Measurements from ENCODE around the gene NECTIN4. TPM values are rescaled to one million over a fixed set of nuclear protein-coding genes. Genes with fewer than 3 reads are reported as not detected.
A peak's percentile ranks its signal among the peaks of the same experiment; 100 is the strongest.

NECTIN4 gene
- total and polyA plus RNA-seq, 2 of the 13 experiments (the other 11 are each of a cell fraction or from before 2014, with no cell fraction given), result 5.9 to 12.4 TPM

DNA sequence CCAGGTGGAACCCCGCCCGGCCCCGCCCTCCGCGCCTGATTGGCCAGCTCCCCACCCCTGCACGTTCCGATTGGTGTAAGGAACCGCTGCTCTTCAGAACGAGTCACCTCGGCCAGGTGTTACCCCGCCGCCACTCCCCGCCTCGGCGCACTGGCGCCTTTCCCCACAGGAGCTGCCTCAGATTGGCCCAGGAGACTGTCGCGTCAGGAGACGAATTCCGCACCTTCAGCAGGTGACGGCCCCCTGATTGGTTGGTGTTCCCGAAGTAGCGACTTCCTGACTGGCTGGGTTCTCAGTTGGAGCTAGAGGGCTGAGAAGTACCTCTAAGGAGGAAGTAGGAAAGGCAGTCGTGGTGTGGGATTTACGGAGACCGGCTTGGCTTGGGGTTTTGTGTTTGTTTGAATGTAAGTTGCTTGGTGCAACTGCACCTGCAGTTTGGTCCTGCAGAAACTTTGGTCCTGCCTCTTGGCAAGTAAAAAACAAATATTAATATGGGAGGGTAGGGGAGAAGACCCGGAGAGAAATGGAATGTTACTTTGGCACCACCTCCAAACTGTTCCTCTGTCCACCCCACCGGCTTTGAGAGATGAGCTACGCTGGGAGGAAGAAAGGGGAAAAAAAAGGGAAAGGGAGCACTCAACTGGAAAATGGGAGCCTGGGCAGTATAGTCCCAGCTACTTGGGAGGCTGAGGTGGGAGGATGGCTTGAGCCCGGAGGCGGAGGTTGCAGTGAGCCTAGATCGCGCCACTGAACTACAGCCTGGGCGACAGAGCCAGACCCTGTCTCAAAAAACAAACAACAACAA lies 68.0 kb downstream of the NECTIN4 start (continued):
- TF ChIP-seq ZNF564 (CRISPR knock-in tag; IDR thresholded peaks at IDR 0.05), result peak; percentile 22; the same call in 1 of the 2 replicates
- TF ChIP-seq ZNF678 (CRISPR knock-in tag; IDR thresholded peaks at IDR 0.05), result no peak; the same call in 1 of the 2 replicates
- TF ChIP-seq SALL2 (CRISPR knock-in tag; IDR thresholded peaks at IDR 0.05), result 0 out of 2 replicates have a peak, but pooled peaks have one; percentile 41
- TF ChIP-seq ZIK1 (CRISPR knock-in tag; IDR thresholded peaks at IDR 0.05; ENCODE audit: borderline replicate concordance, low read depth), result no peak
- peak; percentile 45; the same call in 1 of the 2 replicates for TF ChIP-seq FOXJ3 (CRISPR knock-in tag; IDR thresholded peaks at IDR 0.05; ENCODE audit: borderline replicate concordance)
- TF ChIP-seq NFYC (CRISPR knock-in tag; IDR thresholded peaks at IDR 0.05), result peak; percentile 88
- peak; percentile 55 for TF ChIP-seq TEAD3 (CRISPR knock-in tag; optimal IDR thresholded peaks at IDR 0.05; ENCODE audit: borderline replicate concordance)
- 0 out of 2 replicates have a peak, but pooled peaks have one; percentile 26 for TF ChIP-seq ZNF878 (CRISPR knock-in tag; IDR thresholded peaks at IDR 0.05)
- TF ChIP-seq, protein P1, sequence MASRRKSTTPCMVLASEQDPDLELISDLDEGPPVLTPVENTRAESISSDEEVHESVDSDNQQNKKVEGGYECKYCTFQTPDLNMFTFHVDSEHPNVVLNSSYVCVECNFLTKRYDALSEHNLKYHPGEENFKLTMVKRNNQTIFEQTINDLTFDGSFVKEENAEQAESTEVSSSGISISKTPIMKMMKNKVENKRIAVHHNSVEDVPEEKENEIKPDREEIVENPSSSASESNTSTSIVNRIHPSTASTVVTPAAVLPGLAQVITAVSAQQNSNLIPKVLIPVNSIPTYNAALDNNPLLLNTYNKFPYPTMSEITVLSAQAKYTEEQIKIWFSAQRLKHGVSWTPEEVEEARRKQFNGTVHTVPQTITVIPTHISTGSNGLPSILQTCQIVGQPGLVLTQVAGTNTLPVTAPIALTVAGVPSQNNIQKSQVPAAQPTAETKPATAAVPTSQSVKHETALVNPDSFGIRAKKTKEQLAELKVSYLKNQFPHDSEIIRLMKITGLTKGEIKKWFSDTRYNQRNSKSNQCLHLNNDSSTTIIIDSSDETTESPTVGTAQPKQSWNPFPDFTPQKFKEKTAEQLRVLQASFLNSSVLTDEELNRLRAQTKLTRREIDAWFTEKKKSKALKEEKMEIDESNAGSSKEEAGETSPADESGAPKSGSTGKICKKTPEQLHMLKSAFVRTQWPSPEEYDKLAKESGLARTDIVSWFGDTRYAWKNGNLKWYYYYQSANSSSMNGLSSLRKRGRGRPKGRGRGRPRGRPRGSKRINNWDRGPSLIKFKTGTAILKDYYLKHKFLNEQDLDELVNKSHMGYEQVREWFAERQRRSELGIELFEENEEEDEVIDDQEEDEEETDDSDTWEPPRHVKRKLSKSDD (CRISPR knock-in tag; IDR thresholded peaks at IDR 0.05; ENCODE audit: low read depth), result 0 out of 2 replicates have a peak, but pooled peaks have one; percentile 28
- no peak for TF ChIP-seq ZNF570 (CRISPR knock-in tag; IDR thresholded peaks at IDR 0.05; ENCODE audit: borderline replicate concordance)
- TF ChIP-seq SIN3A (IDR thresholded peaks at IDR 0.05; ENCODE audit: borderline replicate concordance, low read depth, low read length), result 0 out of 2 replicates have a peak, but pooled peaks have one; percentile 29
- TF ChIP-seq, protein P2, sequence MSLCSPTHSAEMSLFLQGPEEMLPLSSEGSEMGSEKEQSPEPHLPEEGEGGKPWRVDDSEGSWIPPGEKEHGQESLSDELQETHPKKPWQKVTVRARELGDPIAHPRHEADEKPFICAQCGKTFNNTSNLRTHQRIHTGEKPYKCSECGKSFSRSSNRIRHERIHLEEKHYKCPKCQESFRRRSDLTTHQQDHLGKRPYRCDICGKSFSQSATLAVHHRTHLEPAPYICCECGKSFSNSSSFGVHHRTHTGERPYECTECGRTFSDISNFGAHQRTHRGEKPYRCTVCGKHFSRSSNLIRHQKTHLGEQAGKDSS (CRISPR knock-in tag; IDR thresholded peaks at IDR 0.05; ENCODE audit: borderline replicate concordance, low read depth), result 0 out of 2 replicates have a peak, but pooled peaks have one; percentile 0
- TF ChIP-seq ZNF510 (CRISPR knock-in tag; IDR thresholded peaks at IDR 0.05; ENCODE audit: low read depth), result no peak
- TF ChIP-seq KLF12 (CRISPR knock-in tag; IDR thresholded peaks at IDR 0.05; ENCODE audit: borderline replicate concordance), result peak; percentile 74; the same call in 1 of the 2 replicates
- TF ChIP-seq, protein P3, sequence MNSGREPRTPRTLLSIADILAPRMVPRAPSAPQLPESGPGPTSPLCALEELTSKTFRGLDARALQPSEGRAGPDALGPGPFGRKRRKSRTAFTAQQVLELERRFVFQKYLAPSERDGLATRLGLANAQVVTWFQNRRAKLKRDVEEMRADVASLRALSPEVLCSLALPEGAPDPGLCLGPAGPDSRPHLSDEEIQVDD (CRISPR knock-in tag; IDR thresholded peaks at IDR 0.05; ENCODE audit: borderline replicate concordance), result no peak
- TF ChIP-seq ZNF619 (CRISPR knock-in tag; IDR thresholded peaks at IDR 0.05), result 0 out of 2 replicates have a peak, but pooled peaks have one; percentile 17
- TF ChIP-seq, protein P4, sequence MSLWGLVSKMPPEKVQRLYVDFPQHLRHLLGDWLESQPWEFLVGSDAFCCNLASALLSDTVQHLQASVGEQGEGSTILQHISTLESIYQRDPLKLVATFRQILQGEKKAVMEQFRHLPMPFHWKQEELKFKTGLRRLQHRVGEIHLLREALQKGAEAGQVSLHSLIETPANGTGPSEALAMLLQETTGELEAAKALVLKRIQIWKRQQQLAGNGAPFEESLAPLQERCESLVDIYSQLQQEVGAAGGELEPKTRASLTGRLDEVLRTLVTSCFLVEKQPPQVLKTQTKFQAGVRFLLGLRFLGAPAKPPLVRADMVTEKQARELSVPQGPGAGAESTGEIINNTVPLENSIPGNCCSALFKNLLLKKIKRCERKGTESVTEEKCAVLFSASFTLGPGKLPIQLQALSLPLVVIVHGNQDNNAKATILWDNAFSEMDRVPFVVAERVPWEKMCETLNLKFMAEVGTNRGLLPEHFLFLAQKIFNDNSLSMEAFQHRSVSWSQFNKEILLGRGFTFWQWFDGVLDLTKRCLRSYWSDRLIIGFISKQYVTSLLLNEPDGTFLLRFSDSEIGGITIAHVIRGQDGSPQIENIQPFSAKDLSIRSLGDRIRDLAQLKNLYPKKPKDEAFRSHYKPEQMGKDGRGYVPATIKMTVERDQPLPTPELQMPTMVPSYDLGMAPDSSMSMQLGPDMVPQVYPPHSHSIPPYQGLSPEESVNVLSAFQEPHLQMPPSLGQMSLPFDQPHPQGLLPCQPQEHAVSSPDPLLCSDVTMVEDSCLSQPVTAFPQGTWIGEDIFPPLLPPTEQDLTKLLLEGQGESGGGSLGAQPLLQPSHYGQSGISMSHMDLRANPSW (CRISPR knock-in tag; IDR thresholded peaks at IDR 0.05; ENCODE audit: borderline replicate concordance), result no peak
- 0 out of 2 replicates have a peak, but pooled peaks have one; percentile 25 for TF ChIP-seq ZNF501 (CRISPR knock-in tag; IDR thresholded peaks at IDR 0.05)
- TF ChIP-seq ZNF232 (CRISPR knock-in tag; IDR thresholded peaks at IDR 0.05; ENCODE audit: borderline replicate concordance), result 0 out of 2 replicates have a peak, but pooled peaks have one; percentile 38
- TF ChIP-seq ZSCAN31 (CRISPR knock-in tag; IDR thresholded peaks at IDR 0.05; ENCODE audit: low read depth), result no peak
- peak; percentile 57; the same call in 1 of the 2 replicates for TF ChIP-seq HES4 (CRISPR knock-in tag; IDR thresholded peaks at IDR 0.05; ENCODE audit: borderline replicate concordance)
- peak; percentile 24; the same call in 1 of the 2 replicates for TF ChIP-seq FOSL2 (CRISPR knock-in tag; IDR thresholded peaks at IDR 0.05)

All from HepG2 (cell line).